ENCODE results near the gene RAB40C.

GRCh38 chr16:544517-544916 is 45.3 kb upstream of the RAB40C start:
- TF ChIP-seq CTCF (IDR thresholded peaks at IDR 0.05) (no peak), REST (IDR thresholded peaks at IDR 0.05; ENCODE audit: insufficient read depth in 1 of 2, low read depth in 2 of 2, low read length in 1 of 2) (no peak)
